Inferior parietal cortex (tissue), 1 donor: ENCODE results near the gene SPRR4.
"Not testable (repeated sequence)": the region's sequence is repeated elsewhere in the genome, so short reads cannot be mapped to it uniquely, and the experiment has no call there.

ENCODE experiments used
- DNase-seq: peaks from one replicate; pipeline ENCODE4 v3.0.0-alpha.2; 2016; ENCODE audit errors: extremely low spot score

Gene SPRR4

GRCh38 chr1:152965853-152966252 is 4.6 kb upstream of the SPRR4 start:
- DNase-seq, result no peak

- no peak for DNase-seq
Observed at GRCh38 chr1:152967201-152967600, 3.2 kb upstream of the SPRR4 start.

GRCh38 chr1:152968248-152968647 is 2.2 kb upstream of the SPRR4 start:
- DNase-seq, result no peak

- DNase-seq, result no peak
Observed at GRCh38 chr1:152969036-152969435, 1.4 kb upstream of the SPRR4 start.

GRCh38 chr1:152972196-152972886 is 1.9 kb downstream of the SPRR4 start:
- no peak for DNase-seq

GRCh38 chr1:152976688-152977087 is 6.2 kb downstream of the SPRR4 start:
- no peak for DNase-seq

- DNase-seq, result no peak
Observed at GRCh38 chr1:152977614-152978013, 7.2 kb downstream of the SPRR4 start.

- no peak for DNase-seq
Observed at GRCh38 chr1:152980676-152981075, 10.2 kb downstream of the SPRR4 start.

- DNase-seq, result no peak
Observed at GRCh38 chr1:152981146-152981871, 10.9 kb downstream of the SPRR4 start.

- DNase-seq, result no peak
Observed at GRCh38 chr1:152982076-152982475, 11.6 kb downstream of the SPRR4 start.

- DNase-seq, result no peak
Observed at GRCh38 chr1:152983234-152983633, 12.8 kb downstream of the SPRR4 start.

- DNase-seq, result no peak
Observed at GRCh38 chr1:152983743-152984142, 13.3 kb downstream of the SPRR4 start, which contains the start of gene SPRR1A. Gene SPRR1A (plus strand): TSS chr1:152984081. CDS start chr1:152985231, 1,150 bp downstream.

- no peak for DNase-seq
Observed at GRCh38 chr1:152986578-152986977, 16.1 kb downstream of the SPRR4 start.

- DNase-seq, result no peak
Observed at GRCh38 chr1:152993186-152993585, 22.7 kb downstream of the SPRR4 start.

- no peak for DNase-seq
Observed at GRCh38 chr1:152995842-152996241, 25.4 kb downstream of the SPRR4 start.

- peak; percentile 2 for DNase-seq
Observed at GRCh38 chr1:152996633-152997400, 26.4 kb downstream of the SPRR4 start.

- DNase-seq, result no peak
Observed at GRCh38 chr1:152997901-152998300, 27.5 kb downstream of the SPRR4 start.

GRCh38 chr1:152998476-152998875 is 28.0 kb downstream of the SPRR4 start:
- no peak for DNase-seq

- DNase-seq, result no peak
Observed at GRCh38 chr1:152999818-153000217, 29.4 kb downstream of the SPRR4 start.

- no peak for DNase-seq
Observed at GRCh38 chr1:153000294-153000693, 29.8 kb downstream of the SPRR4 start.

GRCh38 chr1:153001382-153001781 is 30.9 kb downstream of the SPRR4 start, which contains the start of gene SPRR3:
Gene SPRR3 (plus strand): TSS chr1:153001749. CDS start chr1:153003021, 1,272 bp downstream.
- DNase-seq, result no peak

GRCh38 chr1:153011235-153011758 is 40.8 kb downstream of the SPRR4 start:
- not testable (repeated sequence) for DNase-seq
